ENCODE measurements around the gene EHD1.
"Not testable (repeated sequence)": the region's sequence is repeated elsewhere in the genome, so short reads cannot be mapped to it uniquely, and the experiment has no call there.

The EHD1 gene

DNA sequence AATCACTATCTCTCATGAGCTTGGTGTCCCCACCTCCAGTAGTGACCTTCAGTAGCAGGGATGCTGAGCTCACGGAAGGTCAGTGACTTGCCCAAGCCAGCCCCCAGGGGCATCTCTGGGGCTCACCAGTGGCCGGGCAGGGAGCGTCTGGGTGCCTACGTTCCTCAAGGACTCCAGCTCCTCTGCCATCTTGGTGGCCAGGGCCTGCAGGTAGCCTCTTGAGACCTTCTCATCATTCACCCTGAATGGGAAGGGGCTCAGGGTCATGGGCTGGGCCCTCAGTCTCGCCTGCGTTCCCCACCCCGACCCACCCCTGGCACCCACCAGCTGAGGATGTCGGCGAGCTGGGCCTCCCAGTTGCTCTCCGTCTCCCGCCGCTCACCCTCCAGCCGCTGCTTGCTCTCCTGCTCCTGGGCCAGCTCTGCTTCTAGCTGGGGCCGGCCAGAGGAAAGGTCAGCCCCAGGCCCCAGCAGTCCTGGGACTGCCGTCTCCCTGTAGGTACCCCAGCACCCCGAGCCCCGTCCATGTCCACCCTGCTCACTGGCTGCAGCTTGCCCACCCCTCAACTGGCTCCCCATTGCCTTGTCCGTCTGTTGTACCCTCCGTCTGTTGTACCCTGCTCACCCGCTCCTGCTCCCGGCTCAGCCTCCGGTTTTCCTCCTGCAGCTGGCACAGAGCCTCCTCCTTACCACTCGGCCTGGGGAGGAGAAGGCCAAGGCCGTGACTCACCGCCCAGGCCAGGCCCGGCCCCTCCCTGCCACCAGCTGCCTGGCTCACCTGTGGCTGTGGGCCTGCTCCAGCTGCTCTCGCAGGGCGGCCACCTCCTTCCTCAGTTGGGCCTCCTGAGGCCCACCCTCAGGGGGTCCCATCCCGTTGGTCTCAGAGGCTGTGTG lies 43.5 kb downstream of the EHD1 start:
- no peak overlapping the region for H3K27ac Mint-ChIP-seq
- no peak for DNase-seq
- H3K27me3 Mint-ChIP-seq = no peaks in the 10 kb centered on the region
- H3K4me1 Mint-ChIP-seq (ENCODE audit: low read depth) = no peaks in the 10 kb centered on the region
- no peaks in the 10 kb centered on the region for H3K36me3 Mint-ChIP-seq (ENCODE audit: low read depth)
- H3K9me3 Mint-ChIP-seq = no peaks in the 10 kb centered on the region
- H3K4me3 Mint-ChIP-seq = no peak overlapping the region

DNA sequence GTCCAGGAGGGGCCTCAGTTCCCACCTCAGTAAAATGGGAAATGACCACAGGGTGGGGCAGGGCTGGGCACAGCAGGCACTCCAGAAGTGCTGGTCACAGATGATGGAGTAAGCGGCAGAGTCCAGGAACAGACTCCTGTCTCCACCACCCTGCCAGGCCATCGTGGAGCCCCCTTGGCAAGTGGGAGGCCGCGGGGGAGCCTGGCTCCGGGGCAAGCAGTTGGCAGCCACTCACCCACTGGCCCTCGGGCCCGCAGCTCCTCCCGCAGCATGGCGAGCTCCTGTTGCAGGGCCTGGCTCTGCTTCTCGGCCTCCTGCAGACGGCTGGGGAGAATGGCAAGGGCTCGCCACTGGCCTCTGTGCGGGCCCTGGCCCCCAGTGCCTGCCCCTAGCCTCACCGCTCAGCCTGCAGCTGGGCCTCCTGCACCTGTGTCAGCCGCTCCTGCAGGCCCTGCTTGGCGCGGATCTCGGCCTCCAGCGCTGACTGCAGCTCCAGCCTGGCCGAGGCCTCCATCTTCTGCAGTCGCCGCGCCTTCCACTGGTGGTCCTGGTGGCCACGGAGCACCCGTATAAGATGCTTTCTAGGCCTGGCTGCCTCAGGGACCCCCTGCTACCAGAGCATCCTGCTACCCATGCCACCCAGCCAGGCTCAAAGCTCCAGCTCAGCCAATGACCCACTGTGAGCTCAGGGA lies 44.2 kb downstream of the EHD1 start:
- no peak for DNase-seq

DNA sequence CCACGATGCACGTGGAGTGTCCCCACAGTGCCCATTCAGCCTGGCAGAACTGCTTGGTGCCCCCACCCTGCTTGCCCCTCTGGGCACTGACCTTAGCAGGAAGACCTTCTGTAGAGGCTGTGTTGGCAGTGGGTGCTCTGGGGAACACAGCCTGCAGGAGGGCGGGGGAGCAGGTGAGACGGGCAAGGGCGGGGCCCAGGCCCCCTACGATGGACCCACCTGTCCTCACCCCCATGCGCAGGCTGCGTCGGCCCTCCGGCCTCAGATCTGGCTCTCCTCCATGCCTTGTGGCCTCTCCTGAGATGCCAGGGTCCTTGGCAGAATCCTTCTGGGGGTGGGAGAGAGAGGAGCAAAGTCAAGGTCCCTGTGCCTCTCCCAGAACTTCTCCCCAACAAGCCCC lies 44.9 kb downstream of the EHD1 start:
- Mint-ChIP-seq H3K36me3 (ENCODE audit: low read depth) (no peaks in the 10 kb centered on the region), H3K4me1 (ENCODE audit: low read depth) (no peaks in the 10 kb centered on the region), H3K4me3 (no peak overlapping the region), H3K27ac (no peak overlapping the region), H3K9me3 (no peaks in the 10 kb centered on the region), H3K27me3 (no peaks in the 10 kb centered on the region)
- no peak for DNase-seq

More for the DNA sequence above, 44.2 kb downstream of the EHD1 start:
- Mint-ChIP-seq H3K27ac (no peak overlapping the region), H3K9me3 (no peaks in the 10 kb centered on the region), H3K27me3 (no peaks in the 10 kb centered on the region), H3K4me3 (no peak overlapping the region), H3K36me3 (ENCODE audit: low read depth) (no peaks in the 10 kb centered on the region), H3K4me1 (ENCODE audit: low read depth) (no peaks in the 10 kb centered on the region)

DNA sequence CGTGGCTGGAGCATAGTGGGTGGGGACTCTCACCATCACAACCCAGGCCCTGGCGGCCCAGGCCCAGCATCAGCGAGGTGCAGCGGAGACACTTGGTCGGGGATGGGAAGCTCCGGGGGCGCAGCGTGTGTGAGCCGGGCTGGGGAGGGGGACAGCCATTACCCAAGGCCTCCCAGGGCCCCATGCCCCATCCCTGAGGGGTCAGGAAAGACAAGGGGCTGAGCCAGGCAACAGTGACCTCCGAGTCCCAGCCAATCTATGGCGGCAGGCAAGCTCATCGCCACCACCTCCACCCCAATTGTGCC lies 45.3 kb downstream of the EHD1 start:
- Mint-ChIP-seq H3K27me3 (no peaks in the 10 kb centered on the region), H3K36me3 (ENCODE audit: low read depth) (no peaks in the 10 kb centered on the region), H3K27ac (no peak overlapping the region), H3K4me3 (no peak overlapping the region), H3K9me3 (no peaks in the 10 kb centered on the region), H3K4me1 (ENCODE audit: low read depth) (no peaks in the 10 kb centered on the region)
- no peak for DNase-seq

DNA sequence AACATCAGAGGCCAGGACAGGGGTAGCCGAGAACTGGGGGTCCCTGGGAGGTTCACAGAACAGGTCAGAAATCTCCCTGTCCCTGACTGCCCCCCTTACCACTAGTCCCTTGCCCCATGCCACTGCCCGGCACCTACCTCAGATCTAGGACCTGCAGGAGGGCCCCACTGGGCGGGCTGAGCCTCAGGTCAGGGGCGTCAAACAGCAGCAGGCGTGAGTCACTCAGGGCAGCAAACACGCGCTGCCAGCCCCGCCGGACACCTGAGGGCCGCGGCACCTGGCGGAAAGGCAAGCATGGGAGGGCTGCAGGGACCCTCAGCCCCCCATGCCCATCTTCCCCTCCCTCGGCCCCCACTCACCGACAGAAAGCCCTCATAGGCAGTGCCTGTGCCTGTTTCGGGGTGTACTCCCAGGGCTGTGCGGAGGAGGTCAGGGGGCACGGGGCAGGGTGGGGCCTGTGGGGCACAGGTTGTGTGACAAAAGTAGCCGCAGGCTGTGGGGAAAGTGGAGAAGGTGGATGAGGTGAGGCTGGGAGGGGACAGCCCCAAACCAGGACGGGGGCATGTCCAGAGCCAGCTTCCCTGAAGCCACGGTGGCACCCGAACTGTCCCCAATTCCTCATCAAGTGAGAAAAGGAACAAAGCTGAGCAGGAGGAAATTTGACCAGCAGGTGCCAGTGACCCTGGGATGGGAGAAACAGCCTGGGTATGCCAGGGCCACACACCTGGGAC lies 45.8 kb downstream of the EHD1 start:
- no peaks in the 10 kb centered on the region for H3K9me3 Mint-ChIP-seq
- H3K27me3 Mint-ChIP-seq = no peaks in the 10 kb centered on the region
- no peak for DNase-seq
- no peaks in the 10 kb centered on the region for H3K36me3 Mint-ChIP-seq (ENCODE audit: low read depth)
- H3K4me3 Mint-ChIP-seq = no peak overlapping the region
- H3K27ac Mint-ChIP-seq = no peak overlapping the region
- H3K4me1 Mint-ChIP-seq (ENCODE audit: low read depth) = no peaks in the 10 kb centered on the region

DNA sequence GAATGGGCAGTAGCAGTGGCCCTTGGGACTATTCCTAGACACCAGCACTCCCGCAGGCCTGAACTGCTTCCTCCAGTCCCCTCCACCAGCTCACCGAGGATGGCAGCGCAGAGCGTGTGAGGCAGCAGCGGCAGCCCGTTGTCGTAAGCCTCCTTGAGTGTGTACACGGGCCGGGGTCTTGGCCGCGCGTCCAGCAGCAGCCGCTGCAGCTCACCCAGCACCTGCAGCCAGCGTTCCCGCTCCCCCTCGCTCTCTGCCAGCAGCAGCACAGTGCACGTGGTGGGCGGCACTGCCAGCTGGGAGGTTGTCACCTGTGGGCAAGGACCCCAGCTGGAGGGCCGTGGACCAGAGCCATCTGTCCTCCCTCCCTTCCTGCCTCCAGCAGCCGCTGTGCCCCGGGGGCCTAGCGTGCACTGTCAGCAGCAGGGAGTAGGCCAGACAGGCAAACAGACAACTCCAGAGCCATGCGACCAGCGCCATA lies 47.0 kb downstream of the EHD1 start:
- no peak overlapping the region for H3K4me3 Mint-ChIP-seq
- H3K27me3 Mint-ChIP-seq = no peaks in the 10 kb centered on the region
- H3K36me3 Mint-ChIP-seq (ENCODE audit: low read depth) = no peaks in the 10 kb centered on the region
- DNase-seq = no peak
- no peak overlapping the region for H3K27ac Mint-ChIP-seq
- no peaks in the 10 kb centered on the region for H3K4me1 Mint-ChIP-seq (ENCODE audit: low read depth)
- H3K9me3 Mint-ChIP-seq = no peaks in the 10 kb centered on the region

DNA sequence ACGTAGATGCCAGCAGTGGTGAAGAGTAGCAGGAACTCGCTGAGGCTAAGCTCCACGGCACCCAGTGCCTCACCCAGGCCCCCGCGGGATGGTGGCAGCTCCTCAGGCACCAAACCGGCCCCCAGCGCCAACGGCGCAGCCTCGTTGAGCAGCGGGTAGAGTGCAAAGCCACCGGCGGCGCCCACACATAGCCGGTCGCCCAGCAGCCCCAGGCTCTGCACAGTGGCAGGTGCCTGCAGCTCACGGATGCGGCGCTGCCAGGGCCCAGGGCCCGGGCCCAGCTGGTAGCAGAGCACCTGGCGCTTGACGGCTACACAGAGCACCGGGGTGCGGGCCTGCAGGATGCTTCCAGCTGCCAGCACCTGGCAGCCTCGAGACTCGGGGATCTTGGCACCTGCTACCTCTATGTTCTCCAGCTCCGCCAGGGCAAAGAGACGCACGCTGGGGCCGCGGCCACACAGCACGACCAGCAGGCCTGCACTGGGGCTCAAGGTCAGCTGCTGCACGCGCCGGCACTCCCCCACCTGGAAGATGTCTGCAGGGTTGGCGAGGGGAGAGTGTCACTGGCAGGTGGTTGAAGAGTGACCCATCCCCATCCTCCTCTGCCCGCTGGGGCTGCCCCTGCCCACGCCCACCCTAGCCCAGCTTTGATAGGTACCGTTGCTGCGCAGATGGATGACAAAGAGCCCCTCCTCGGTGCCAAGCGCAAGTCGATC lies 48.7 kb downstream of the EHD1 start:
- no peaks in the 10 kb centered on the region for H3K27me3 Mint-ChIP-seq
- H3K9me3 Mint-ChIP-seq = no peaks in the 10 kb centered on the region
- H3K4me1 Mint-ChIP-seq (ENCODE audit: low read depth) = no peaks in the 10 kb centered on the region
- no peak for DNase-seq
- no peaks in the 10 kb centered on the region for H3K36me3 Mint-ChIP-seq (ENCODE audit: low read depth)
- H3K27ac Mint-ChIP-seq = no peak overlapping the region
- no peak overlapping the region for H3K4me3 Mint-ChIP-seq

DNA sequence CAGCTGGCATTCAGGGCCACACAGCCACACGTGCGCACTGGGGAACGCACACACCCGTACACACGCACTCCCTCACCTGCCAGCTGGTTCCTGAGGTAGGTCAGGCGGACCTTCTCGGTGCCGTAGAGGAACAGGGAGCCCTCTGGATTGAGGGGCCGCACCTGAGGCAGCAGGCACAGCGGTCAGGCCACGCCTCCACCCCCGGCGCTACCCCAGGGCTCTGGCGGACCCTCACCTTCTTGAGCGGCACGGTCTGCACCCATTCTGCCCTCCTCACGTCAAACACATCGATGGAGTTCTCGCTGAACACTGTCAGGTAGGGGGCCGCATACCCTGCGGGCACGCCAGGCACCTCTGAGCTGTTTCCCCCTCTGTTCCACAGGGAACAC lies 51.0 kb downstream of the EHD1 start:
- no peaks in the 10 kb centered on the region for H3K4me1 Mint-ChIP-seq (ENCODE audit: low read depth)
- H3K36me3 Mint-ChIP-seq (ENCODE audit: low read depth) = no peaks in the 10 kb centered on the region
- no peak overlapping the region for H3K4me3 Mint-ChIP-seq
- H3K27ac Mint-ChIP-seq = no peak overlapping the region
- DNase-seq = no peak
- H3K27me3 Mint-ChIP-seq = no peaks in the 10 kb centered on the region
- H3K9me3 Mint-ChIP-seq = no peaks in the 10 kb centered on the region

DNA sequence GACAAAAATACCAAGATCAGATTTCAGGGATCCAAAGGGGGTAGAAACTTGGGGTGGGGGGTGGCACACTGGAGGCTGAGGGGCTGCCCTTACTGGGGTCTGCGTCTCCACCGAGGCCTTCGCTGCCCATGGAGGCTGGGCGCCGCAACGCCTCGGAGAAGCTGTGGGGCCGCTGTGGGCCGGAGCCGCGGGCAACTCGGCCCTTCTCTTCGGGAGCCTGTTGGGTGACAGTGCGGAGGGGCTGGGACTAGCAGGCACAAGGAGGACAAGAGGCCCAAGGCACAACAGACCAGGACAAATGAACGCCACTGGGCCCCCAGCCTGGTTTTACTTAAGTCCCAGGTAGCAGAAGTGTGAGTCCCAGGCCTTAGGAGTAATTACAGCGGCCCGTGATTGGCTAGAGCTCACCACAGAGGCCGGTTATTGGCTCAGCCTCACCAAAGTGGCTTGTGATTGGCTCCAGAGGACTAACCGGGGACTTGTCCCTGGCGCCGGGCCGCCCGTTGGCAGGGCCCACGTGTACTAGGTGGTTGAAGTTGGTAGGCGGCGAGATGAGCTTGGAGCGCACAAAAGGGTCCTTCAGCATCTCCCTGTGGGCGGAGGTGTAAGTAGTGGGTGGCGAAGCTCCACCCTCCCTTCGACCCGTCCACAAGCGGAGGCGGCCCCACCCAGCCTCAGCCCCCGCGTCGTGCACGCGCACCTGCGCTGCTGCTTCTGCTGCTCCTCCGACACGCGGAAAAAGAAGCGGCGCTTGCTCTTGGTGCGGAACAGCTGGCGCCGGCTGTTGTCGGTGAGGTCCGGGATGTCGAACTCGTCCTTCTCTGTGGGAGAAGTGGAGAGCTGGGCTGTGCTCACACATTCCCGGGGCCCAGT lies 51.6 kb downstream of the EHD1 start:
- no peaks in the 10 kb centered on the region for H3K9me3 Mint-ChIP-seq
- no peaks in the 10 kb centered on the region for H3K27me3 Mint-ChIP-seq
- H3K36me3 Mint-ChIP-seq (ENCODE audit: low read depth) = no peaks in the 10 kb centered on the region
- H3K4me3 Mint-ChIP-seq = no peak overlapping the region
- DNase-seq = no peak
- no peak overlapping the region for H3K27ac Mint-ChIP-seq
- no peaks in the 10 kb centered on the region for H3K4me1 Mint-ChIP-seq (ENCODE audit: low read depth)

DNA sequence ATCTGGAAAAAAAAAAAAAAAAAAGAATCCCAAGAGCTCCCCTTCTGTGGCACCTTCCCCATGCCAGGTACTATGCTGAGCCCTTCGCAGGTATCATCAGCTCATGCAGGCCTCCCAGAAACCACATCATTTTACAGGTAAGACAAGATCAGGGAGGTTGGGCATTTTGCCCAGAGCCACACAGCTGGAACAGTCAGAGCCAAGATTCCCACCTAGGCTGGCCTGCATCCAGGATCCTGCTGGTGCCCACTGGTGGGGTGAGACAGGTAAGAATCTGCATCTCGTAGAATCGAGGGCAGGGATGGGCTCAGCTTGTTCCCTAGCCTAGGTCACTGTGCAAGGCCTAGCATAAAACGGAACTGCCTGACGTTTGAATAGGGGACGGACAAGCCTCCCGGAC lies 52.4 kb downstream of the EHD1 start:
- no peaks in the 10 kb centered on the region for H3K36me3 Mint-ChIP-seq (ENCODE audit: low read depth)
- H3K27me3 Mint-ChIP-seq = no peaks in the 10 kb centered on the region
- DNase-seq = no peak
- no peaks in the 10 kb centered on the region for H3K4me1 Mint-ChIP-seq (ENCODE audit: low read depth)
- no peak overlapping the region for H3K4me3 Mint-ChIP-seq
- no peaks in the 10 kb centered on the region for H3K9me3 Mint-ChIP-seq
- H3K27ac Mint-ChIP-seq = no peak overlapping the region

DNA sequence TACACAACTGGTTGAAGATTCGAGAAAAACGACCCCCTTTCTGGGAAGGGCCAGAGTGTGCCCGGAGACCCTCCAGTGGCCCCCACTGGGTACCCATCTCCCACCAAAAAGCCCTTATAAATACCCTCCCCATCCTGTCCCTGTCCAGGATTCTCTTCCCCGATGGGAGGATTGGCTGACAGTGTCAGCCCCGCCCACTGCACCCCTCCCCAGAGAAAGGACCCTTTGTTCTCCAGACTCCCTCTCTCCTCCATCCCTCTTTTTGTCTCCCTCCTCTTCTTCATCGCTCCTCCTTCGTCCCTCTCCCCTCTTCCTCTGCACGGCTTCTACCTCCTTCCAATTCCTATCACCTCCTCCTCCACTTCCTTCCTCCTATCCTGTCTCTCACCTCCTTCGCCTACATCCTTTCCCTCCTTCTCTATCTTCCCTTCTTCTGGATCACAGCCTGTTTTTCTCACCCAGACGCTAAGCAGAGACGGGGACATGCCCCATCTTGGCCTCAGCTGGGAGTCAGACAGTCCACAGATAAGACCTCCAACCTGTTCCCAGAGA lies 54.8 kb downstream of the EHD1 start:
- Mint-ChIP-seq H3K36me3 (ENCODE audit: low read depth) (no peaks in the 10 kb centered on the region), H3K4me3 (no peak overlapping the region), H3K27ac (no peak overlapping the region), H3K9me3 (no peaks in the 10 kb centered on the region), H3K4me1 (ENCODE audit: low read depth) (no peaks in the 10 kb centered on the region), H3K27me3 (no peaks in the 10 kb centered on the region)
- no peak for DNase-seq

DNA sequence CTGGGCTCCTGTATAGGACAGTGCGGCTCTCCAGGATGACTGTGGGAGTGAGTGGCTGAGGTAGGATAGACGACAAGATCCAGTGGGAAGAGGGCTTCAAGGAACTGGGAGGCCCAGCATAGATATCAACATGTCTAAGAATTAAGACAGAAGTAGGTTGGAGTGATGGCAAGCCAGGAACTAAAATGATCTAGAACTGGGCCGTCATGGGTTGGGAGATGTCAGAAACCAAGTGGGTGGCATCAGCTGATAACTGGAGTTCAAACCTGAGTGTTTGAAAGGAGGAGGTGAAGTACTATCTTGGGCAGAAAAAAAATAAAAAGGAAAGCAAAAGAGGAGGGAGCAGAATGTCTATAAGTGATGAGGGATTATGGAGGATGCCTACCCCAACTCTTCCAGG lies 60.9 kb downstream of the EHD1 start:
- Mint-ChIP-seq H3K4me1 (ENCODE audit: low read depth) (no peaks in the 10 kb centered on the region), H3K36me3 (ENCODE audit: low read depth) (no peaks in the 10 kb centered on the region), H3K27ac (no peak overlapping the region), H3K27me3 (no peaks in the 10 kb centered on the region), H3K4me3 (no peak overlapping the region), H3K9me3 (no peaks in the 10 kb centered on the region)
- DNase-seq = no peak

DNA sequence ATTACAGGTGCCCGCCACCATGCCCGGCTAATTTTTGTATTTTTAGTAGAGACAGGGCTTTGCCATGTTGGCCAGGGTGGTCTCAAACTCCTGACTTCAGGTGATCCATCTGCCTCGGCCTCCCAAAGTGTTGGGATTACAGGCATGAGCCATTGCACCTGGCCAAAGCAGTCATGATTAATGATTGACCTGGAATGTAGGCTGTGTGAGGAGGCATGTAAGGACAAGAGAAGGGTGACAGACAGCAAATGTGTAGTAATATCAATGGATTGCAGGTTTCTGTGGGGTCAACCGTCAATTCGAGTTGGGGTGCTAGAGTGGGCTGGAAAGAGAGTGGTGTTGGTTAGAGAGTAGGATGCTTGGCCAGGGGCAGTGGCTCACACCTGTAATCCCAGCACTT lies 63.0 kb downstream of the EHD1 start:
- H3K4me1 Mint-ChIP-seq (ENCODE audit: low read depth); H3K36me3 Mint-ChIP-seq (ENCODE audit: low read depth); H3K27me3 Mint-ChIP-seq; H3K4me3 Mint-ChIP-seq; H3K27ac Mint-ChIP-seq; DNase-seq; H3K9me3 Mint-ChIP-seq: not testable (repeated sequence)
